K562 (cell line): ENCODE results near the gene MRPL27. TPM values are rescaled to one million over a fixed set of nuclear protein-coding genes. Genes with fewer than 3 reads are reported as not detected.

Experiments used
- FOXO4 ChIP-seq: fragments of 450-650 bp; formaldehyde crosslinking; IDR thresholded peaks from 2 replicates; pipeline ENCODE4 v1.4.0; 2020; ENCODE audit warnings: mild to moderate bottlenecking, moderate library complexity
- HNRNPLL ChIP-seq: fragments of 200-400 bp; formaldehyde crosslinking; IDR thresholded peaks from 2 replicates; pipeline ENCODE4 v1.6.1; 2017; ENCODE audit warnings: low read length, low read depth, mild to moderate bottlenecking; ENCODE audit not compliant: poor library complexity, severe bottlenecking
- JUN ChIP-seq, 2 experiments: sonication (generic) in 1 of 2; formaldehyde crosslinking in 1 of 2; IDR thresholded peaks; 2 replicates each; pipeline versions ENCODE4 v1.6.1 to v1.8.0; 2012 to 2022; ENCODE audit warnings: borderline replicate concordance in 2 of 2, mild to moderate bottlenecking in 2 of 2, improper control_type of control experiment in 1 of 2, low read depth in 1 of 2, low read length in 1 of 2, missing genetic modification reagents in 1 of 2
- KDM5B ChIP-seq: fragments of 200-600 bp; sonication (generic); IDR thresholded peaks from 2 replicates; pipeline ENCODE4 v1.6.1; 2012; ENCODE audit warnings: low read depth, mild to moderate bottlenecking, moderate library complexity, low read length, control low read depth, inconsistent platforms; ENCODE audit not compliant: insufficient replicate concordance
- KLF6 ChIP-seq: fragments of 250-450 bp; sonication (Bioruptor Pico); IDR thresholded peaks from 2 replicates; pipeline ENCODE4 v1.4.0; 2020; ENCODE audit warnings: mild to moderate bottlenecking, moderate library complexity, borderline replicate concordance
- MAFG ChIP-seq: fragments of 450-650 bp; conservative IDR thresholded peaks from 2 replicates; pipeline ENCODE4 v1.6.1; 2016; ENCODE audit warnings: missing genetic modification characterization, missing compliant biosample characterization
- NELFE ChIP-seq: IDR thresholded peaks from 2 replicates; pipeline ENCODE4 v1.6.1; 2011; ENCODE audit warnings: mild to moderate bottlenecking; ENCODE audit not compliant: insufficient read depth, insufficient read length
- PHF21A ChIP-seq: fragments of 450-650 bp; IDR thresholded peaks from 2 replicates; pipeline ENCODE4 v1.6.1; 2017; ENCODE audit warnings: low read depth, borderline replicate concordance
- PURB ChIP-seq: sonication (generic); formaldehyde crosslinking; IDR thresholded peaks from 2 replicates; pipeline ENCODE4 v1.9.0; 2021; ENCODE audit warnings: low read depth, mild to moderate bottlenecking, missing genetic modification reagents
- RNF219 ChIP-seq: fragments of 250-450 bp; sonication (Bioruptor Pico); IDR thresholded peaks from 2 replicates; pipeline ENCODE4 v1.5.0; 2022; ENCODE audit warnings: mild to moderate bottlenecking
- TCF15 ChIP-seq: fragments of 250-450 bp; sonication (Bioruptor Pico); IDR thresholded peaks from 2 replicates; pipeline ENCODE4 v1.8.0; 2022; ENCODE audit warnings: moderate library complexity, mild to moderate bottlenecking, inconsistent platforms
- THAP7 ChIP-seq: fragments of 250-450 bp; sonication (Bioruptor Pico); IDR thresholded peaks from 2 replicates; pipeline ENCODE4 v1.5.0; 2021
- THRA ChIP-seq: fragments of 450-650 bp; IDR thresholded peaks from 2 replicates; pipeline ENCODE4 v1.6.1; 2017; ENCODE audit warnings: mild to moderate bottlenecking, moderate library complexity
- ZBED1 ChIP-seq: IDR thresholded peaks from 2 replicates; pipeline ENCODE4 v1.6.1; 2014
- ZBTB7A ChIP-seq: IDR thresholded peaks from 2 replicates; pipeline ENCODE4 v1.6.1; 2011; ENCODE audit warnings: low read depth, mild to moderate bottlenecking, low read length, moderate library complexity, borderline replicate concordance; ENCODE audit not compliant: control insufficient read depth
- ZFP36 ChIP-seq: fragments of 150-350 bp; IDR thresholded peaks from 2 replicates; pipeline ENCODE4 v1.6.1; 2018; ENCODE audit warnings: low read length, low read depth; ENCODE audit not compliant: partially characterized antibody
- ZNF184 ChIP-seq: sonication (generic); formaldehyde crosslinking; IDR thresholded peaks from 2 replicates; pipeline ENCODE4 v1.5.0; 2020; ENCODE audit warnings: missing genetic modification reagents
- ZNF584 ChIP-seq: fragments of 200-800 bp; sonication (Bioruptor generic); IDR thresholded peaks from 2 replicates; pipeline ENCODE4 v1.6.1; 2016; ENCODE audit warnings: low read depth, mild to moderate bottlenecking, missing genetic modification characterization, missing compliant biosample characterization
- ZNF589 ChIP-seq: fragments of 200-800 bp; sonication (Bioruptor generic); IDR thresholded peaks from 2 replicates; pipeline ENCODE4 v1.6.1; 2016; ENCODE audit warnings: low read depth, missing genetic modification characterization, missing compliant biosample characterization
- ZNF644 ChIP-seq: fragments of 200-800 bp; sonication (Bioruptor generic); IDR thresholded peaks from 2 replicates; pipeline ENCODE4 v1.6.1; 2016; ENCODE audit warnings: low read depth, missing genetic modification characterization, missing compliant biosample characterization
- ZNF699 ChIP-seq: fragments of 250-450 bp; sonication (Bioruptor Pico); IDR thresholded peaks from 2 replicates; pipeline ENCODE4 v1.8.0; 2021; ENCODE audit warnings: mild to moderate bottlenecking, moderate library complexity; ENCODE audit not compliant: insufficient replicate concordance
- polyA plus RNA-seq, 8 experiments: library from polyadenylated mRNA; depleted of rRNA in 4 of 8; stranded (reverse) in 5 of 8; unstranded in 3 of 8; fragments of >200 nt; fragmentation: Nextera tagmentation in 2 of 8; fragmentation: Illumina TruSeq in 1 of 8; extraction: Ambion mirVana in 2 of 8; extraction: Trizol in 1 of 8; gene quantifications; 2 replicates each; pipeline versions ENCODE4 v1.2.1 to v1.2.3, GENCODE V29; 2011 to 2014; ENCODE audit warnings: inconsistent platforms in 1 of 8, missing spikeins in 1 of 8
- total RNA-seq, 7 experiments: library from RNA; depleted of rRNA in 6 of 7; stranded (reverse); fragments of >200 nt in 6 of 7; fragmentation: Illumina TruSeq in 2 of 7; extraction: Trizol in 2 of 7; gene quantifications; 2 replicates each; pipeline versions ENCODE4 v1.2.1 to v1.2.3, GENCODE V29; 2011 to 2021; ENCODE audit warnings: low replicate concordance in 1 of 7

Gene MRPL27
- total and polyA plus RNA-seq, 9 of the 15 experiments (the other 6 are each of a cell fraction or from before 2014, with no cell fraction given), result 96.3 to 401 (median 142) TPM

GRCh38 chr17:50346313-50347116, 26.5 kb downstream of the MRPL27 start (continued):
- TF ChIP-seq THRA, result no peak
- no peak for TF ChIP-seq ZNF584 (CRISPR knock-in tag)
- no peak for TF ChIP-seq NELFE
- 0 out of 2 replicates have a peak, but pooled peaks have one; percentile 50 for TF ChIP-seq ZNF644 (tag)
- TF ChIP-seq MAFG, result no peak
- no peak for TF ChIP-seq RNF219 (CRISPR knock-in tag)
- TF ChIP-seq HNRNPLL, result peak; percentile 17
- TF ChIP-seq PURB (CRISPR knock-in tag), result no peak
- TF ChIP-seq ZNF699, result no peak
- TF ChIP-seq ZNF589 (CRISPR knock-in tag), result 0 out of 2 replicates have a peak, but pooled peaks have one; percentile 0
- no peak for TF ChIP-seq JUN (IDR thresholded peaks at IDR 0.05; ENCODE audit: borderline replicate concordance, low read depth, low read length)
- TF ChIP-seq JUN (CRISPR knock-in tag; IDR thresholded peaks at IDR 0.05; ENCODE audit: borderline replicate concordance), result no peak
- TF ChIP-seq TCF15, result no peak
- peak; percentile 37 for TF ChIP-seq KDM5B
- no peak for TF ChIP-seq KLF6 (CRISPR knock-in tag)
- TF ChIP-seq THAP7 (CRISPR knock-in tag), result no peak
- TF ChIP-seq FOXO4 (CRISPR knock-in tag), result no peak
- peak; percentile 73 for TF ChIP-seq ZBTB7A
- TF ChIP-seq ZNF184 (CRISPR knock-in tag), result no peak
- no peak for TF ChIP-seq PHF21A
- TF ChIP-seq ZBED1, result 0 out of 2 replicates have a peak, but pooled peaks have one; percentile 25
- TF ChIP-seq ZFP36, result no peak
